Measurements from ENCODE around the gene UPF1. TPM values are rescaled to one million over a fixed set of nuclear protein-coding genes. Genes with fewer than 3 reads are reported as not detected.

Gene UPF1
- total RNA-seq, 1 donor from 2014 or later, result 57.8 TPM

- Histone ChIP-seq H4K20me1 (ENCODE audit: insufficient read depth, low read length) (peaks cover 69% of the 10 kb centered on the region), H3K79me2 (ENCODE audit: insufficient read depth, low read length) (peaks cover 4% of the 10 kb centered on the region), H3K4me1 (ENCODE audit: insufficient read depth, low read length) (no peaks in the 10 kb centered on the region), H3K27me3 (ENCODE audit: insufficient read depth, low read length) (no peaks in the 10 kb centered on the region), H3K9me3 (ENCODE audit: insufficient read depth, low read depth, low read length) (no peaks in the 10 kb centered on the region), H3K4me3 (ENCODE audit: insufficient read depth, low read depth, low read length) (no peak overlapping the region), H3K4me2 (ENCODE audit: low read length) (no peak overlapping the region), H2AFZ (ENCODE audit: low read depth, low read length) (no peak overlapping the region), H3K9ac (ENCODE audit: low read length) (no peak overlapping the region), H3K36me3 (ENCODE audit: insufficient read depth, low read length) (peaks cover 28% of the 10 kb centered on the region), H3K27ac (ENCODE audit: low read depth, low read length) (no peak overlapping the region)
- no peak for TF ChIP-seq EZH2 (IDR thresholded peaks at IDR 0.05; ENCODE audit: insufficient read depth, low read length)
- TF ChIP-seq CTCF (IDR thresholded peaks at IDR 0.05; ENCODE audit: insufficient read depth, low read depth, low read length), result no peak
- H3K27me3 Mint-ChIP-seq (ENCODE audit: low read depth, unreplicated experiment), result no peaks in the 10 kb centered on the region
- no peak overlapping the region for H3K4me3 Mint-ChIP-seq (ENCODE audit: unreplicated experiment)
- H3K27ac Mint-ChIP-seq (ENCODE audit: unreplicated experiment), result no peak overlapping the region
- no peaks in the 10 kb centered on the region for H3K9me3 Mint-ChIP-seq (ENCODE audit: unreplicated experiment)
- DNase-seq (ENCODE audit: low read depth) (no peak), FAIRE-seq (no peak)
- H3K4me1 Mint-ChIP-seq (ENCODE audit: low read depth, unreplicated experiment), result no peaks in the 10 kb centered on the region
- H3K36me3 Mint-ChIP-seq (ENCODE audit: low read depth, unreplicated experiment), result peaks cover 19% of the 10 kb centered on the region
Observed at GRCh38 chr19:18860302-18860700, 28.5 kb downstream of the UPF1 start.

- FAIRE-seq (no peak), DNase-seq (ENCODE audit: low read depth) (no peak)
- H3K27me3 Mint-ChIP-seq (ENCODE audit: low read depth, unreplicated experiment), result no peaks in the 10 kb centered on the region
- Histone ChIP-seq H3K4me3 (ENCODE audit: insufficient read depth, low read depth, low read length) (no peak overlapping the region), H3K27ac (ENCODE audit: low read depth, low read length) (no peak overlapping the region), H4K20me1 (ENCODE audit: insufficient read depth, low read length) (peaks cover 67% of the 10 kb centered on the region), H3K9me3 (ENCODE audit: insufficient read depth, low read depth, low read length) (no peaks in the 10 kb centered on the region), H3K27me3 (ENCODE audit: insufficient read depth, low read length) (no peaks in the 10 kb centered on the region), H3K4me1 (ENCODE audit: insufficient read depth, low read length) (no peaks in the 10 kb centered on the region), H3K4me2 (ENCODE audit: low read length) (no peak overlapping the region), H2AFZ (ENCODE audit: low read depth, low read length) (no peak overlapping the region), H3K9ac (ENCODE audit: low read length) (no peak overlapping the region), H3K36me3 (ENCODE audit: insufficient read depth, low read length) (peaks cover 28% of the 10 kb centered on the region), H3K79me2 (ENCODE audit: insufficient read depth, low read length) (peaks cover 4% of the 10 kb centered on the region)
- H3K36me3 Mint-ChIP-seq (ENCODE audit: low read depth, unreplicated experiment), result peaks cover 19% of the 10 kb centered on the region
- no peaks in the 10 kb centered on the region for H3K9me3 Mint-ChIP-seq (ENCODE audit: unreplicated experiment)
- no peaks in the 10 kb centered on the region for H3K4me1 Mint-ChIP-seq (ENCODE audit: low read depth, unreplicated experiment)
- TF ChIP-seq EZH2 (IDR thresholded peaks at IDR 0.05; ENCODE audit: insufficient read depth, low read length) (no peak), CTCF (IDR thresholded peaks at IDR 0.05; ENCODE audit: insufficient read depth, low read depth, low read length) (no peak)
- H3K27ac Mint-ChIP-seq (ENCODE audit: unreplicated experiment), result no peak overlapping the region
- H3K4me3 Mint-ChIP-seq (ENCODE audit: unreplicated experiment), result no peak overlapping the region
Observed at GRCh38 chr19:18860725-18861124, 29.0 kb downstream of the UPF1 start.

GRCh38 chr19:18861235-18861634 lies 29.5 kb downstream of the UPF1 start:
- no peaks in the 10 kb centered on the region for H3K4me1 Mint-ChIP-seq (ENCODE audit: low read depth, unreplicated experiment)
- H3K27me3 ChIP-seq (ENCODE audit: insufficient read depth, low read length), result no peaks in the 10 kb centered on the region
- peaks cover 18% of the 10 kb centered on the region for H3K36me3 Mint-ChIP-seq (ENCODE audit: low read depth, unreplicated experiment)
- no peak overlapping the region for H3K4me2 ChIP-seq (ENCODE audit: low read length)
- no peak for TF ChIP-seq CTCF (IDR thresholded peaks at IDR 0.05; ENCODE audit: insufficient read depth, low read depth, low read length)
- no peak for TF ChIP-seq EZH2 (IDR thresholded peaks at IDR 0.05; ENCODE audit: insufficient read depth, low read length)
- H3K27ac Mint-ChIP-seq (ENCODE audit: unreplicated experiment), result no peak overlapping the region
- H3K9me3 Mint-ChIP-seq (ENCODE audit: unreplicated experiment), result no peaks in the 10 kb centered on the region
- no peak for DNase-seq (ENCODE audit: low read depth)
- H3K9me3 ChIP-seq (ENCODE audit: insufficient read depth, low read depth, low read length), result no peaks in the 10 kb centered on the region
- no peaks in the 10 kb centered on the region for H3K4me1 ChIP-seq (ENCODE audit: insufficient read depth, low read length)
- FAIRE-seq, result no peak
- H3K9ac ChIP-seq (ENCODE audit: low read length), result no peak overlapping the region
- H3K27me3 Mint-ChIP-seq (ENCODE audit: low read depth, unreplicated experiment), result no peaks in the 10 kb centered on the region
- no peak overlapping the region for H3K4me3 Mint-ChIP-seq (ENCODE audit: unreplicated experiment)
- H2AFZ ChIP-seq (ENCODE audit: low read depth, low read length), result no peak overlapping the region
- peaks cover 23% of the 10 kb centered on the region for H3K36me3 ChIP-seq (ENCODE audit: insufficient read depth, low read length)
- H3K27ac ChIP-seq (ENCODE audit: low read depth, low read length), result no peak overlapping the region
- H3K79me2 ChIP-seq (ENCODE audit: insufficient read depth, low read length), result peaks cover 4% of the 10 kb centered on the region
- H4K20me1 ChIP-seq (ENCODE audit: insufficient read depth, low read length), result peaks cover 67% of the 10 kb centered on the region
- H3K4me3 ChIP-seq (ENCODE audit: insufficient read depth, low read depth, low read length), result no peak overlapping the region

All from astrocyte (in vitro differentiated cells and primary cell).